A673 (cell line): ENCODE measurements around the gene ADCY5. TPM values are rescaled to one million over a fixed set of nuclear protein-coding genes. Genes with fewer than 3 reads are reported as not detected.

Experiments used
- BruUV-seq: library from RNA; stranded (reverse); fragments of 400-500 nt; replicated peaks from 2 replicates; lab custom pipeline; 2021; lab: Mats Ljungman, UMichigan
- CTCF ChIA-PET: fragments of 300-600 bp; sonication (Branson Sonifier 250); formaldehyde crosslinking; loops from one replicate; lab custom pipeline; 2022; ENCODE audit warnings: antibody characterized with exemption; lab: Charles Lee
- POLR2A ChIA-PET: fragments of 300-600 bp; sonication (Branson Sonifier 250); formaldehyde crosslinking; loops from one replicate; lab custom pipeline; 2022; ENCODE audit warnings: antibody characterized with exemption; ENCODE audit not compliant: low non-redundant PET; lab: Charles Lee
- DNase-seq: peaks from one replicate; pipeline ENCODE4 v3.0.0-alpha.2; 2015; ENCODE audit warnings: low spot score
- H3K27ac ChIP-seq: fragments of 200-600 bp; sonication (generic); 2 replicates; pipeline ENCODE4 v1.5.1; 2016; ENCODE audit warnings: mixed run types, low read depth, mild to moderate bottlenecking, mixed read lengths, antibody characterized with exemption, low read length; ENCODE audit not compliant: poor library complexity, severe bottlenecking
- H3K27me3 ChIP-seq: fragments of 200-600 bp; sonication (generic); replicated peaks from 2 replicates; pipeline ENCODE4 v1.6.1; 2017; ENCODE audit warnings: mixed run types, low read depth, mild to moderate bottlenecking, mixed read lengths, antibody characterized with exemption, low read length; ENCODE audit not compliant: insufficient read depth, poor library complexity
- H3K36me3 ChIP-seq: fragments of 200-600 bp; sonication (generic); 2 replicates; pipeline ENCODE4 v1.6.1; 2016; ENCODE audit warnings: mixed run types, mild to moderate bottlenecking, mixed read lengths, antibody characterized with exemption, low read length; ENCODE audit not compliant: insufficient read depth, poor library complexity, severe bottlenecking
- H3K4me1 ChIP-seq: fragments of 200-600 bp; sonication (generic); 2 replicates; pipeline ENCODE4 v1.6.1; 2017; ENCODE audit warnings: mixed run types, mild to moderate bottlenecking, mixed read lengths, antibody characterized with exemption, low read length; ENCODE audit not compliant: insufficient read depth, poor library complexity, severe bottlenecking
- H3K4me3 ChIP-seq: fragments of 200-600 bp; sonication (generic); 2 replicates; pipeline ENCODE4 v1.5.1; 2016; ENCODE audit warnings: low read depth, mixed run types, mild to moderate bottlenecking, mixed read lengths, low read length; ENCODE audit not compliant: poor library complexity, severe bottlenecking
- H3K9me3 ChIP-seq: fragments of 200-600 bp; sonication (generic); 2 replicates; pipeline ENCODE4 v1.6.1; 2016; ENCODE audit warnings: mixed run types, low read depth, mild to moderate bottlenecking, mixed read lengths, antibody characterized with exemption, low read length; ENCODE audit not compliant: poor library complexity, severe bottlenecking
- CTCF ChIP-seq: fragments of 300-800, 200-600 bp; sonication (generic); conservative IDR thresholded peaks from 2 replicates; pipeline ENCODE4 v1.5.1; 2017; ENCODE audit warnings: low read depth, mild to moderate bottlenecking, antibody characterized with exemption, low read length, moderate library complexity, mixed read lengths
- EZH2 ChIP-seq: fragments of 200-600 bp; sonication (generic); IDR thresholded peaks from 2 replicates; pipeline ENCODE4 v1.6.1; 2017; ENCODE audit warnings: borderline replicate concordance, low read depth, mild to moderate bottlenecking, mixed read lengths, antibody characterized with exemption, low read length; ENCODE audit not compliant: poor library complexity, severe bottlenecking
- intact Hi-C: fragments of 100-400 bp; cut with micrococcal nuclease; formaldehyde crosslinking; loops from one replicate; pipeline ENCODE4 v1.10.0; 2022; ENCODE audit not compliant: unreplicated experiment
- total RNA-seq: library from RNA; stranded (reverse); gene quantifications from 2 replicates; pipeline ENCODE4 v1.2.3, GENCODE V29; 2021

Gene ADCY5
- total RNA-seq, 1 experiment from 2014 or later, result 0.21 TPM

- POLR2A ChIA-PET, result no interaction called here
- intact Hi-C loops, result no loop called here
- Histone ChIP-seq H3K4me3 (no peak overlapping the region), H3K36me3 (no peaks in the 10 kb centered on the region), H3K9me3 (no peaks in the 10 kb centered on the region), H3K27ac (no peak overlapping the region), H3K4me1 (no peaks in the 10 kb centered on the region), H3K27me3 (no peaks in the 10 kb centered on the region)
- BruUV-seq, result no TSS peak
- DNase-seq, result no peak
- CTCF ChIA-PET, result no interaction called here
- TF ChIP-seq CTCF, result no peak
- TF ChIP-seq EZH2, result no peak
These were observed 25.9 kb downstream of the ADCY5 start for GRCh38 chr3:123423031-123423430.

DNA sequence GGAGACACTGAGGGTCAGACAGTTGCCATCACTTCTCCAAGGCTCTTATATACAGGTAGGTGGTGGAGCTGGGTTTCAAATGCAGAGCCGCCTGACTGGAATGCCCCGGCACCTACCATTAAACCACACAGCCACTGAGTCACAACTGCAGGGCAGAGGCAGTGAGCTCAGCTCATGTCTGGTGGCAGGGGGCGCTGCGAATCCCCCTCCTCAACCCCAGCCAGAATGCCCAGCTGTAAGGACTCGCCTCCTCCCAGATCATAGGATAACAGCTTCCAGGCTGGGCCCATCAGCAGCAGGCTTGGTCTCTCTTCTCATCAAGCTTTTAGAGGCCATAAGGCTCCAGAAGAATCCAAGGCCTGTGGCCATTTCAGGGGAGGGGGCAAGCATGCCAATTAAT, 26.4 kb downstream of the ADCY5 start:
- DNase-seq, result no peak
- H3K4me1 ChIP-seq, result no peaks in the 10 kb centered on the region
- H3K27me3 ChIP-seq, result no peaks in the 10 kb centered on the region
- intact Hi-C loops, result no loop called here
- no TSS peak for BruUV-seq
- no peak overlapping the region for H3K4me3 ChIP-seq
- TF ChIP-seq CTCF (no peak), EZH2 (no peak)
- ChIA-PET POLR2A (no interaction called here), CTCF (no interaction called here)
- H3K9me3 ChIP-seq, result no peaks in the 10 kb centered on the region
- no peaks in the 10 kb centered on the region for H3K36me3 ChIP-seq
- no peak overlapping the region for H3K27ac ChIP-seq

- Histone ChIP-seq H3K36me3 (no peaks in the 10 kb centered on the region), H3K9me3 (no peaks in the 10 kb centered on the region), H3K27me3 (no peaks in the 10 kb centered on the region), H3K27ac (no peak overlapping the region), H3K4me1 (no peaks in the 10 kb centered on the region), H3K4me3 (no peak overlapping the region)
- intact Hi-C loops, result no loop called here
- DNase-seq, result peak; percentile 32
- no TSS peak for BruUV-seq
- CTCF ChIA-PET, result interaction anchor here (0.6 kb wide), 1 partner anchor 113 kb away, joined by 3 read pairs; no protein-coding TSS in a partner anchor
- TF ChIP-seq EZH2 (no peak), CTCF (no peak)
- POLR2A ChIA-PET, result no interaction called here
These were observed 27.3 kb downstream of the ADCY5 start for GRCh38 chr3:123421353-123422174.
